ENCODE results near the gene SRGN.

Gene SRGN

DNA sequence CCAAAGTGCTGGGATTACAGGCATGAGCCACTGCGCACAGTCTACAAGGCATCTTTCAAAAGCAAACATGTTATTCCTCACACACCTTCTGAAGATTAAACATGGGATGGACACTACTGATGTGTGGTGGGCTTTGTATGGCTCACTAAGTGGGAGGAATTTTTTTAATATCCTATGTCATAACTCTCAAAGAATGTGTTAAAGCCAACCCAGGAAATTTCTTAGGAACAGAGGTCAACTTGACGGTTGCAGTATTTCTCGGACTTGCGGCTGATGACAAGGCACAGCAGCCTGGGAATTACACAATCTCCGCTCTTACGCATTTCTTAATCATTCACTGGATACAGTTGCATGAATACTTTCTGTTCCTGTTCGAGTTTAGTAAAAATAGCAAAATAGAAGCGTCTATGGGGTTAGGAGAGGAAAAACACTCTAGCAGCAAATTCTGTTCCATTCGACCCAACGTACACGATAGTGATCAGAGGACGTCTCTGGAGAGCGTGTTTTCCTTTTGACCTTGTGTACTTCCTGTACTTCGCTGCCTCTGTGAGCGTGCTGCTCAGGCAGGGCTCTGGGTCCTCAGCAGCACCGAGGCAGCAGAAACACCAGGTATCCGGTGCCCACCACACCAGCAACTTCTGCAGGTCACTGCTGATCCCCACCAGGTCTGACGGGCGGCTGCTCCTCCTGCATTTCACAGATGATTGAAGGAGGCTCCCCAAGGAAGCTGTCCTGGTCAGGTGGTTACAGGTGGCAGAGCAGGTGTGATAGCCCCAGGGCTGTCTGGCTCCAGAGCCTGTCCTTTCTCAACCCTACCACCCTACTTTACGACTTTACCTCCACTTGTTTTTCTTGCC is 26.4 kb upstream of the SRGN start:
- DNase-seq = peak in 1 of 4 experiments; percentile 21

DNA sequence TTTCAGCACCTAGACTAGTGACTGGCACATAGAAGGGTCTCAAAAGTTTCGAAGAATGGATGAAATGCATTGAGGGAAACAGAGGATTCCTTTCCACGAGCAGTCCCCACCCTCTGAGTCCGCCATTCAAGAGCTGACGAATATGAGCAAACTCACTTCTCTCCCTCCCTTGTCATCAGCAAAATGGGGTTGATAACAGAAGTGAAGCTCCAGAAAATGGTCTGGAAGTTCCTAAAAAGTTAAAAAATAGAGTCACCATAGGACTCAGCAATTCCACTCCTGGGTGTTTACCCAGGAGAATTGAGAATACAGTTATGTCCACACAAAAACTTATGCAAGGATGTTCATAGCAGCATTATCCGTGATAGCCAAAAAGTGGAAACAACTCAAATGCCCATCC is 25.0 kb upstream of the SRGN start:
- no peak for DNase-seq

DNA sequence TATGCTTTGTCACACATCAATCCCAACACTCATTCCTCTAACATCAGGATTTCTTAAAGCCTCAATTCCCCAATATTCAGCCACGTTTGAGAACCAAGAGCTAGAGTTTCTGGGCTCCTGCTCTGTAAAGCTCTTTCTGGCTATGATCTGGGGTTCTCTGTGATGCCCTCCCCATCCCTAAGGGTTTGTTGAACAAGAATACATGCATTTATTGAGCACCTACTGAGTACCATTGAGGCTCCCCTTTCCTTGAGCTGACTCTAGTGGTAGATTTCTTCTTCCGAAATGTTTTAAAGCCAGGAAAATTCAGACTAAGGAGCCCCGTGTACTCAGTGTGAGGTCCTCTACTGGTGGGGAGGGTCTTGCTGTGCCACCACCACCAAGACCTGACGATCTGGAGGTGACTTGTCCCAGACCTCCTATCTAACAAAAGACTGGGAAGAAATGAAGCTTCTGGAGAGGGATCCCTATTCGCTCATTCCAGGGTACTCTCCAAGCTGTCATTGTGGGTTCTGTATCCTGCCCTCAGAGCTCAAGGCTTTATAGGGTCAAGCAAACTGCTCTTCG is 23.1 kb upstream of the SRGN start:
- no peak for DNase-seq

DNA sequence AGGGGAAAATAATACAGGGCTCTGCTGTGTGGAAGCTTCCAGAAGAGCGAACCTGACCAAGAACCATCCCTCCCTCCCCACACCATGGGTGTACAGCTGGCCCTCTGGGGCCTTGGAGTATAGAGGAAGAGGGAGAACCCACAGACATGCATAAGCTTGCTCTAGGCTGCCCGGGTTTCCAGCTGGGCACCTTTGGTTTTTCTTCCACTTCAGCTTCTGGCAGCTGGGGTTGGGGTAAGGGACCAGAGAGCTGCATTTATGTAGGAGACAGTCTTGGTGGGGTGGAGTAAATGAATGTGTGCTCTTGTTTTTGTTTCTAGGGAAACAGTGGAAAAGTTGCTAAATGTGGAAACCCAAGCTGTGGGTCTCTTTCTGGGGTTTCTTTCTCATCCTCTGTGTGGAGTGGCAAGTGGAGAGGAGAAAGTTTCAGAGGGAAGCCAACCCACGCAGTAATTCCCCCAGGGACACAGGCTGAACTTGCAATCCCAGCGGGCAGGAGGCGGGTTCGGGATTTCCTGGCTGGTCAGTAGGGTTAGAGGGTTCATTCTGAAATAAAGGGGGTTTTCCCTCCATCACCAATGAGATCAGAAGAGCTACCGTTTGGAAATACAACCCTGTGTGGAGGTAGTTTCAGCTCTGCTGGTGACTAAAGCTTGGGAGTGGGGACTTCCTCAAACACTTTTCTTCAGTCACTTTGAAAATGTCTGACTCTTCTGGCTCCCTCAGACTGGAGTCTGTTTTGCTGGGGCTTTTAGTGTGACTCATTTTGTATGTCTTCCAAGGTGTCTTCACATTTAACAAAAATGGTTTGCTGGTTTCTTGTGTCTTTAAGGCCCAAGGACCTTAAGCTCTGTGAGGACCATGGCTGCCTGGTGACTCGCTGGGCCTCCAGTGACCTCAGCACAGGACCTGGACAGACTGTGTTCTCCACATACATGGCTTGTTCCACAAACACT is 22.2 kb upstream of the SRGN start:
- no peak for DNase-seq

DNA sequence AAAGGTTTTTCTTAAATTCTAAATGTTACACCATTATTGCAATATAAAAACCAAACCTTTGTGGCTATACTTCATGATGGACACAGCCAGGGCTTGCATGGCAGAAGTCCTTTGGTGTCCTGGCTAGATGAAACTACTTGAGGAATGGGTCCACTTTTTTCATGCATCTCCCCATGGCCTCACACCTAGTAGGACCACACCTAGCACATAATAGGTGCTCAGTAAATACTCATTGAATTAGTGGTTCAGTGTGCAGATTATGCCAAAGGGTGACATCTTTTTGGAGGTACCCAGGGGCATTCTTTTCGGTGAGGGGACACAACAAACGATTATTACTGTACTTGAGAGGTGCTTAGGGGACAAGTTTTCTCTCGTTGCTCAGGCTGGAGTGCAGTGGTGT is 20.7 kb upstream of the SRGN start:
- no peak for DNase-seq

DNA sequence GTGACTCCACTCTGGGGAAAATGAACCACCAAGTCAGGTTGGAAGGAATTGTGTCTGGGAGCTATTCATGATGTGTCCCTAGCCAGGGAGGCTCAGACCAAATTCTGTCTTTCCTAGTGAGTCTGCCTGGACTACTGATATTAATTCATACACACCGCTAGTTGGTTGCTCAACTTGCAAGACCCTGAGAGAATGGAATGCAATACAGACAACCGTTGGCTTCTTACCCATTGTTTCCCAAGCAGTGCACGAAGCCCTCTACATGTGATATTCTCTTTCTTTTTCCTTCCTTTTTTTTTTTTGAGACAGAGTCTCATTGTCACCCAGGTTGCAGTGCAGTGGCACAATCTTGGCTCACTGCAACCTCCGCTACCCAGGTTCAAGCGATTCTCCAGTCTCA is 19.4 kb upstream of the SRGN start:
- DNase-seq = no peak

DNA sequence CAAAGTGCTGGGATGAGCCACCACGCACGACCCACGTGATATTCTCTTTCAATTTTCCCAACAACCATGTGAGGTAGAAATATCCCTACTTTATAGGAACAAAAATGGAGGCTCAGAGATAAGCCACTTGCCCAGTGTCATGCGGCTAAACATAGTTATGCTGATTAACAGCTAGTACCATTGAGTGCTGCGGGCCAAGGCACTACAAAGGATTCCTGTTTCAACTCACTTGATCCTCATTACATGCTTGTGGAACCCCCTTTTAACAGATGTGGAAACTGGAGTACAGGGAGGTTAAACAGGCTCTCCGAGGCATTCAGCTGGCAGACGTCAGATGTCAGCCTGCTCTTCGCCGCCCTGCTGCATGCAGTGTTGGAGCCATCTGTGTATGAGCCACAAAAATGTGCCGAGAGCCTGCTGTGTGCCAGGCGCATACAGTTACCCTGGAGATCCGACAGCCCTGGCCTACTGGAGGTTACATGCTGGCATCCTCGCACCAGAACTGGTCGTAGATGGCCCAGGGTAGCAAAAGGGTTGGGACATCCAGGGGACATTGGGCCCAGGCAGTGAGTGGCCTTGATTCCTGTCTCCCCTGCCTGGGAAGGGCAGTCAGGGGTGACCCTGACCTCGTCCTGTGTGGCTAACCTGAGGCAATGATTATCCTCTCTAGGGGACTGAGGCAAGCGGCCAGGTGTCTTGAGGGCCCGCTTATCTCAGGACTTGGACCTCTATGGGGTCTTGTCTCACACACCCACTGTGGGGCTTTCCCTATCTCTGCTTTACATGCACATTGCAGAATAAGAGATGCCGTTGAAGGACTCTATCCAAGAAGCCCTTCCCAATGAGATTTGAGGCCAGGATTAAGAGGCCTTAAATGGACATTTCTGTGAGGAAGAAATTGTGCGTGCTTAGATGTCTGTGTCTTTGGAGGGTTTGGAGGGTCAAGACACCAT is 18.5 kb upstream of the SRGN start:
- no peak for DNase-seq

DNA sequence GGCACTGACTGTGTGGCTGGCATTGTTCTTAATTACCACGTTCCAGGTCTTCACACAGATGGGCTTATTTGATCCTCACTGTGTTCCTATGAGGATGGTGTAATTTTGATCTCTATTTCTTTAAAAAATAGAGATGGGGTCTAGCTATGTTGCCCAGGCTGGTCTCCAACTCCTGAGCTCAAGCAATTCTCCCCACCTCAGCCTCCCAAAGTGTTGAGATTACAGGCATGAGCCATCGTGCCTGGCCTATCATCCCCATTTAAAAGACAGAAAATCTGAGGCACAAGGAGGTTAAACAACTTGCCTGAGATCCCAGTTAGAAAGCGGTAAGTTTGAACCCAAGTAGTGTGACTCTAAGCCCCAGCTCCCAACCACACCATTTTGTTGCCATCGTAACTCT is 17.0 kb upstream of the SRGN start:
- DNase-seq = no peak

DNA sequence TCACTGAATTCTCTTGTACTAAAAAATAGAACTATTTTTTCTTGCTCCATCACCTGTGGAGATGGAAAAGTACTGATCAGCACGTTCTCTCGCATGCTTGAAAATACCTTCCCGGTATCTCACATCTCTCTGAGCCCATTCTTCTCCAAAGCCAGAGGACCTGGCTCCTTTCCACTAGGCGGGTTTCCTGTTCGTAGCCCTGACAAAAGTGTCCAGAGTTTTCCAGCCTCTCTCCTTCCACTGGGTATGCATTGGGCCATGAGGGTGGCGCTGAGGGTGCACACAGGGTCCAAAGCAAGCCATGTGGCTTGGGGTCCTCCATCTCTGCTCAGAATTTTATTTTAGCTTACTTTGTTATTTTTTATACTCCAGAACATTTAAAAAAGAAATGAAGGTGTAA is 16.3 kb upstream of the SRGN start:
- DNase-seq = no peak

DNA sequence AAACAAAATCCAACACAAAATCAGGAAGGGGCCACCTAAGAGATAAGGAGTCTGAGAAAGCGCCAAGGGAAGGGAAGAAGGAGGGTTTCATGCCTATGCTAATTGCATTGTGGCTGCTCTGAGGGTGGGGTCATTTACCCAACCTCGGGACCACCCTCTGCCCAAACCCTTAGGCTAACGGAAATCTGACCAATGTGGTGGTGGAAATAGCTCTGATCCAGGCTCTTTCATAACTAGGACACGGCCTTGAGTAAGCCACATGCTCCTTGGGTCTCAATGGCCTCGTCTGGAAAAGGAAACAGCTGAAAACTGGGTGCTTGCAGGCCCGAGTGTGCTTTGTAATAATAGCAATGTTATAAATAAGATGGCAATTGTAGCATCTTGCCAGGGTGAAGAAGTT is 14.9 kb upstream of the SRGN start:
- no peak for DNase-seq

DNA sequence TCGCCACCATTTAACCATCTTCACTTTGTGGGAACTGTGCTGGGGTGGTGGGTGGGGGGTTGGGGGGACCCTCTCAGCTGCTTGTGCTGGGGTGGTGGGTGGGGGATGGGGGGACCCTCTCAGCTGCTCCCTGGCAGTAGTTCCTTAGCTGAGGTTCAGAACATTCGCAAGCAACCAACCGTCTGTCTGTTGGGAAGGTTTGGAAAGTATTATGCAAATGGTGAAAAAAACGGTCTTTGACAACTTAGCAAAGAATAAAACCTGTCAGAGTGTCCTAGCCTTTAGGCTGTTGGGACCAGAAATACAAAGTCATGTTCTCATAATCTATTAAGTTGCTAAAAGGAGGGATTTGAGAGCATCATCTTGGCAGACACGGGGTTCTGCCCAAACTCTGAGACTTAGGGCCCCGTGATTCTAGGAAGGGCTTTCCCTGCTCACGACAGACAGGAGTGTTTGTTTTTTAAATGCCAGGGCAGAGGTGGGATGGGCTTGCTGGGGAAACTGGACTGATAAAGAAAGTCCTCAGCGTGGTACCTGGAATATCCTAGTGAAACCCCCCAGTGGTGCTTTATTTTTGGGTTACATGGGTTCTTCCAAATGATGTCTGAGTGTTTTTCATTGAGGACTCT is 14.1 kb upstream of the SRGN start:
- DNase-seq = no peak

DNA sequence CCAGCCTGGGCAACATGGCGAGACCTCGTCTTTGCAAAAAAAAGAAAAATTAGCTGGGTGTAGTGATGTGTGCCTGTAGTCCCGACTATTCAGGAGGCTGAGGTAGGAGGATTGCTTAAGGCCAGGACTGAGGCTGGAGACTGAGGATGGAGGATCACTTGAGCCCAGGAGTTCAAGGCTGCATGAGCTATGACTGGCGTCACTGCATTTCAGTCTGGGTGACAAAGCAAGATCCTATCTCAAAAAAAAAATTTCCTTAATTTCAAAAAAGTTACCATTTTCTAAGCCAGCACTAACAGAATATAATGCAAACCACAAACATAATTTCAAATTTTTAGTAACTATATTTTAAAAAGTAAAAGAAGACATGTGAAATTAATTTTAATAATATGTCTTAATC is 13.4 kb upstream of the SRGN start:
- no peak for DNase-seq

DNA sequence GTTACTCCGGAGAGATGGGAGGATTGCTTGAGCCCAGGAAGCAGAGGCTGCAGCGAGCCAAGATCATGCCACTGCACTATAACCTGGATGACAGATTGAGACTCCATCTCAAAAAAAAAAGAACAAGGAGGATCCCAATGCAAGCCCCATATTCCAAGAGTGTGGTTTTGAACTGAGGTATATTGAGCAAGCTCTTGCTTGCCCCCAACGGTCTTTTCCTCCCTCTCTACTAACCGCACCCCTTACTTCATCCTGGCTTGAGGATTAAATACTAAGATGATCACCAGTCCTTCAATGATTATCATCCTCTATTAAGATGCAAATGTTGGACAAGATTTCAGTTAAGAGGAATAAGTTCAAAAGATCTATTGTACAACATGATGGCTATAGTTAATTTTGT is 12.5 kb upstream of the SRGN start:
- DNase-seq = no peak

DNA sequence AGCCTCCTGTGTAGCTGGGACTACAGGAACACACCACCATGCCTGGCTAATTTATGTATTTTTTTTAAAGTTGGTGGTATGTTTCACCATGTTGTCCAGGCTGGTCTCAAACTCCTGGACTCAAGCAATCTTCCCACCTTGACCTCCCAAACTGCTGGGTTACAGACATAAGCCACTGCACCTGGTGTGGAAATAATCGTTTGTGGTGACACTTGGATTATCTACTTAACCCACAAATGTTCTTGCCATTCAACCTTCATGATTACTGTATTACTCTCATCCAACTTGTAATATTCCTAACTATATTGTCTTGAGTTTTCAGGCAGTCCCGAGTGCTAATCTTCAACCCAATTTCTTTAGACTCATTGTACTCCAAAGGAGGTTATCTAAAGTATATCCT is 9.6 kb upstream of the SRGN start:
- no peak for DNase-seq

DNA sequence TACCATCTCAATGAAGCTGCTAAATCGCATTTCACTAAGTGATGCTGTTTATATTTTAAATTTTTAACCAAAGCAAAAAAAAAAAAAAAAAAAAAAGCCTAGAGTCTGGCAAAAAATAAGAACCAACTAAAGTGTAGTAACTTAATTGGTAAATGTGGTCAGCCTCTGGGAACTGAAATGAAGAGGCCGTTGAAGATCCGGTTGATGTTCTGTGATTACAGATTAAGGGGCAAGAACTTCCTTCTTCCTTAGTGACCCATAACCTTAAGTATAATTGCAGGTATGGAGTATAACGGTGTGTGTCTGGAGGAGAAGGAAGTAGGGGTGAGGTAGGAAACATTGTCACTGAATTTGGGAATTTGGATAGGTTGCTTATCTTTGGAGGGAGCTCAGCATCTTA is 7.7 kb upstream of the SRGN start:
- no peak for DNase-seq

DNA sequence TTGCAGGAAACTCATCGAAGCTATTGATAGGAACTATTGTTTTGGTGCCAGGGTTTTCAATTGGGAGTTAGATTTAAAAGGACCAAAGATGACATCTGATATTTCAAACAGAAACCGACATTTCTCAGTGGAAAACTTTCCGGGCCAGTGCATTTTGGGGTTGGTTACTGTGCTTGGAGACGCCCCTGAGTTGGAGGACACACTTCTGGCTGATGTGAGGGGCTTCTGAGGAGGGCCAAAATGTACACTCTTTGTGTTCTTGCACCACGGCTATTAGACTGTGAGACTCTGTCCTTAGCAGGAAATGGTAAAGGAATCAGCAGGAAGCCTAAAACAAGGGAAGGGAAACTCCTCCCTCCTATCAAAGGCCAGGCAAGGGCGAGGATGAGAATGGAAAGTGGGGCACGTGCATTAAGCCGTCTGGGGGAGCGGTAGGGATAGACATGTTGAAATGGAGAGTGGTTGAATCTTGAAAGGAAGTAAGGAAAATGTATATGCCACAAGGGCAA is 1.8 kb upstream of the SRGN start:
- DNase-seq = no peak

DNA sequence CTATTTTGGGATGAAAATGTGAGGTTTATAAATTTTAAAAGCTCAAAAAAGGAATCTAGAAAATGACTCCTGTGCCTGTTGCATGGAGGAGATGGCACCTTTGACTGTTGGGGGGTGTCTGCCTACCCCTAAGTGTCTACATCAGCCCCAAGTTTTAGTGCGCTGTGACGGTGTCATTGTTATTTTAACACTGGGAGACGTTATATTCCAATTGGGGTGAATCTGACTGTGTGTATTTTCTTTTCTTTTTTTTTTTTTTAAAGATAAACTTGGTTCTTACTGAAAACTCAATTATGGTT is 517 bp downstream of the SRGN start:
- DNase-seq = no peak

DNA sequence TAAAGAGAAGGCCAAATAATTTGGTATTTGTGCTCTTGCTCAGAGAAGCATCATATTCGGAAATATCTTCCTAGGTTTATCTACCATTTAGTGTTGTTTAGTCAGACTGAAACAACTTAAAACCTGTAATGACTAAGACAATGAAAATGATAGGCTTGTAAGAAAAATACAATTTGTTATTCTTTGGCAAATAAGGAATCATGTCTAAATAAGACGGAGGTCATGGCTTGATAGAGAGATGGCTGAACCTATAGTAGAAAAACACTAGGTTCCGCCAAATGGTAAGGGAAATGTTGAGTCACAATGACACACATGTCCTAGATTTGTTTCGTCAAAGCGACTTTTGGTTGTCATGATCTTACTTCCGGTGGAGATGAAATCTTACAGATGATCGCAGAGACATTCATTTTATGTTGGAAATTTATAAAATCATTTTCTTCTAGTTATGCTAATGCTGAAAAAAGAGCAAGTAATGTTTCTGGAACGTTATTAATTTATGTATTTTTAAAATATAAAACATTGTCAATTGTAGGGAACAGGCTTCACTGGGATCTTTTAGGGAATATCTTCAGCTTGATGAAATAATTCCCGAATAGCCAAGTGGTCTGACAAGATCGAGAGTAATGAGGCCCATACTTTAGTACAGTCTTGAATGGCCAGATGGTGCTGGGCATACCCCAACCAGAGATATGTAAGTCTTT is 1.0 kb downstream of the SRGN start:
- no peak for DNase-seq

DNA sequence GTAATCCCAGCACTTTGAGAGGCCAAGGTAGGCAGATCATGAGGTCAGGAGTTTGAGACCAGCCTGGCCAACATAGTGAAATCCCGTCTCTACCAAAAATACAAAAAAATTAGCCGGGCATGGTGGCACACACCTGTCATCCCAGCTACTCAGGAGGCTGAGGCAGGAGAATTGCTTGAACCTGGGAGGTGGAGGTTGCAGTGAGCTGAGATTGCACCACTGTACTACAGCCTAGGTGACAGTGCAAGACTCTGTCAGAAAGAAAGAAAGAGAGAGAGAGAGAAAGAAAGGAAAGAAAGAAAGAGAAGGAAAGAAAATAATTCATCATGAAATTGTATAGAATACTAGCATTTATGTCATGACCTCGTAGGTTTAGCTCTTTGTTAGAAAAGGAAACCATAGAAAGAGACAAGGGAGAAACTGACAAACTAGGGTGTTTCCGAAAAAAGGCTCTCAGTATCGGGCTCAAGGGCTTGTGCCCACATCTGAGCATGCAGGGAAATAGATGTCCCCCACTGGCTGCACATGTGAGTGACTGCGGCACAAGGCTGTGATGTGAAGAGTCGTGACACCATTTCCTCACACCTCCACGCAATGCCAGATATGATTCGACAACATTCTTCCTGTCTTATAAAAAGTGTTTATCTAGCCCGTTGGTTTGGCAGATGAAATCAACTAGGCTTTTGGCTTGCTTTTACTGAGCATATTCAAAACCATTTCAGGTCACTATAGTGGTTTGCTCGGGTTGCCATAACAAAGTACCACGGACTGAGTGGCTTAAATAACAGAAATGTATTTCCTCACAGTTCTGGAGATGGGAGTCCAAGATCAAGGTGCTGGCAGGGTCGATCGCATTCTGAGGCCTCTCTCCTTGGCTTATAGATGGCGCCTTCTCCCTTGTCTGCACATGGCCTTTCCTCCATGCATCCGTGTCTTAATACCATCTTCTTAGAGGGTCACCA is 2.0 kb downstream of the SRGN start:
- DNase-seq = peak; percentile 11 to 31 (median 24)

DNA sequence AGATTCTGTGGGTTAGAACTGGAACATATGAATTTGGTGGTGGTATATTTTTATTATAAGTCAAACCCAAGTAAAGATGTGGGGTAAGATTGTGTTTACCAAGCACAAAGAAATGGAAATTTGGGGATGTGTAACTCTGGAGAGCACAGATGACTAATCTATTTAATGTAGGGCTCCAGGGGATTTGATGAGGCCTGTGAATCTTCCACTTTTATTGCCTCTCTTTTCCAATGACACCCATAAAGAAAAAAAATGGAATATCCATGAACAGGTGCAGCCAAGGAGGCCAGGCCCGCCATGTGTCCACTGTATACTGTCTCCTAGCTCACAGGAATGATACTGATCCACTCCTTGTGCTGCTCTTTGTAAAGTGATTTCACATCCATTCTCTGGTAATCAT is 2.8 kb downstream of the SRGN start:
- no peak for DNase-seq

Measured in activated naive CD4-positive, alpha-beta T cell (primary cell).